PC-9 (cell line): Measurements from ENCODE around the gene LMCD1. TPM values are rescaled to one million over a fixed set of nuclear protein-coding genes. Genes with fewer than 3 reads are reported as not detected.

Experiments
- BruUV-seq: library from RNA; stranded (reverse); fragments of 400-500 nt; replicated peaks from 2 replicates; lab custom pipeline; 2021; lab: Mats Ljungman, UMichigan
- CTCF ChIA-PET: fragments of 300-600 bp; sonication (Branson Sonifier 250); formaldehyde crosslinking; loops from one replicate; lab custom pipeline; 2022; ENCODE audit warnings: antibody characterized with exemption; lab: Charles Lee
- POLR2A ChIA-PET: fragments of 300-600 bp; sonication (Branson Sonifier 250); formaldehyde crosslinking; loops from one replicate; lab custom pipeline; 2022; ENCODE audit warnings: antibody characterized with exemption; ENCODE audit not compliant: unreplicated experiment; lab: Charles Lee
- DNase-seq, 2 experiments: peaks; one replicate each; pipeline versions ENCODE4 v3.0.0 to v3.0.0-alpha.2; 2015 to 2022; ENCODE audit warnings: mixed read lengths in 1 of 2
- H2AFZ ChIP-seq: fragments of 200-600 bp; sonication (generic); 2 replicates; pipeline ENCODE4 v1.8.1; 2017; ENCODE audit warnings: antibody characterized with exemption
- H3F3A ChIP-seq: fragments of 200-600 bp; sonication (generic); 2 replicates; pipeline ENCODE4 v1.8.1; 2017; ENCODE audit warnings: antibody characterized with exemption, mild to moderate bottlenecking, low read depth; ENCODE audit not compliant: insufficient read depth
- H3K27ac ChIP-seq: fragments of 200-600 bp; sonication (generic); 2 replicates; pipeline ENCODE4 v1.6.1; 2016; ENCODE audit warnings: mixed run types
- H3K27me3 ChIP-seq: fragments of 200-600 bp; sonication (generic); 2 replicates; pipeline ENCODE4 v1.6.1; 2016; ENCODE audit warnings: low read depth, mixed run types; ENCODE audit not compliant: insufficient read depth
- H3K36me3 ChIP-seq: fragments of 200-600 bp; sonication (generic); 2 replicates; pipeline ENCODE4 v1.6.1; 2016; ENCODE audit warnings: low read depth, mixed run types
- H3K4me1 ChIP-seq: fragments of 200-600 bp; sonication (generic); replicated peaks from 2 replicates; pipeline ENCODE4 v1.6.1; 2016; ENCODE audit warnings: mixed run types; ENCODE audit not compliant: insufficient read depth
- H3K4me2 ChIP-seq: fragments of 200-600 bp; sonication (generic); 2 replicates; pipeline ENCODE4 v1.6.1; 2017; ENCODE audit warnings: mixed run types
- H3K4me3 ChIP-seq: fragments of 200-600 bp; sonication (generic); 2 replicates; pipeline ENCODE4 v1.6.1; 2016; ENCODE audit warnings: mixed run types
- H3K79me2 ChIP-seq: fragments of 200-600 bp; sonication (generic); 2 replicates; pipeline ENCODE4 v1.6.1; 2017; ENCODE audit warnings: low read depth, mixed run types
- H3K9me2 ChIP-seq: fragments of 200-600 bp; sonication (generic); 2 replicates; pipeline ENCODE4 v1.8.1; 2017; ENCODE audit warnings: mild to moderate bottlenecking; ENCODE audit not compliant: insufficient read depth
- H3K9me3 ChIP-seq: fragments of 200-600 bp; sonication (generic); 2 replicates; pipeline ENCODE4 v1.8.1; 2016; ENCODE audit warnings: low read depth; ENCODE audit not compliant: insufficient read depth
- H4K20me1 ChIP-seq: fragments of 200-600 bp; sonication (generic); 2 replicates; pipeline ENCODE4 v1.8.1; 2017; ENCODE audit not compliant: insufficient read depth
- CTCF ChIP-seq: fragments of 200-600 bp; sonication (generic); conservative IDR thresholded peaks from 2 replicates; pipeline ENCODE4 v1.6.1; 2017; ENCODE audit warnings: mixed run types, antibody characterized with exemption, mild to moderate bottlenecking, moderate library complexity
- EZH2 ChIP-seq: fragments of 200-600 bp; sonication (generic); IDR thresholded peaks from 2 replicates; pipeline ENCODE4 v1.8.0; 2017; ENCODE audit warnings: antibody characterized with exemption, low read depth
- intact Hi-C: fragments of 100-400 bp; cut with micrococcal nuclease; formaldehyde crosslinking; loops from one replicate; pipeline ENCODE4 v1.10.0; 2022; ENCODE audit not compliant: unreplicated experiment
- total RNA-seq: library from RNA; stranded (reverse); gene quantifications from 2 replicates; pipeline ENCODE4 v1.2.3, GENCODE V29; 2021

Gene LMCD1
- total RNA-seq, 1 experiment from 2014 or later = 10.3 TPM

GRCh38 chr3:8470801-8471200, 30.8 kb upstream of the LMCD1 start:
- H3K9me2 ChIP-seq = no peaks in the 10 kb centered on the region
- no peaks in the 10 kb centered on the region for H3K27me3 ChIP-seq
- H3K9me3 ChIP-seq = no peaks in the 10 kb centered on the region
- TF ChIP-seq EZH2 (no peak), CTCF (no peak)
- no peak overlapping the region for H2AFZ ChIP-seq
- CTCF ChIA-PET = no interaction called here
- no peak overlapping the region for H3K27ac ChIP-seq
- DNase-seq = no peak
- no peaks in the 10 kb centered on the region for H3K79me2 ChIP-seq
- no peaks in the 10 kb centered on the region for H3K4me1 ChIP-seq
- intact Hi-C loops = no loop called here
- no TSS peak for BruUV-seq
- H3K4me3 ChIP-seq = no peak overlapping the region
- no peaks in the 10 kb centered on the region for H3F3A ChIP-seq
- POLR2A ChIA-PET = no interaction called here
- no peak overlapping the region for H3K4me2 ChIP-seq
- no peaks in the 10 kb centered on the region for H4K20me1 ChIP-seq
- no peaks in the 10 kb centered on the region for H3K36me3 ChIP-seq

GRCh38 chr3:8472549-8472948, 29.1 kb upstream of the LMCD1 start:
- Histone ChIP-seq H3K9me2 (no peaks in the 10 kb centered on the region), H3K36me3 (no peaks in the 10 kb centered on the region), H3K4me3 (no peak overlapping the region), H3F3A (no peaks in the 10 kb centered on the region), H2AFZ (no peak overlapping the region), H3K9me3 (no peaks in the 10 kb centered on the region), H3K4me1 (no peaks in the 10 kb centered on the region), H3K27ac (no peak overlapping the region), H3K4me2 (no peak overlapping the region), H4K20me1 (no peaks in the 10 kb centered on the region), H3K79me2 (no peaks in the 10 kb centered on the region), H3K27me3 (no peaks in the 10 kb centered on the region)
- no TSS peak for BruUV-seq
- TF ChIP-seq CTCF = no peak
- ChIA-PET POLR2A (no interaction called here), CTCF (no interaction called here)
- DNase-seq = no peak
- intact Hi-C loops = no loop called here

- Histone ChIP-seq H4K20me1 (no peaks in the 10 kb centered on the region), H3K27me3 (no peaks in the 10 kb centered on the region), H3K27ac (no peak overlapping the region), H3K9me3 (no peaks in the 10 kb centered on the region), H3K9me2 (no peaks in the 10 kb centered on the region), H3K4me2 (no peak overlapping the region), H3K4me1 (no peaks in the 10 kb centered on the region), H3K36me3 (no peaks in the 10 kb centered on the region), H3K79me2 (no peaks in the 10 kb centered on the region), H2AFZ (no peak overlapping the region), H3F3A (no peaks in the 10 kb centered on the region), H3K4me3 (no peak overlapping the region)
- CTCF ChIA-PET = no interaction called here
- POLR2A ChIA-PET = no interaction called here
- DNase-seq = no peak
- intact Hi-C loops = no loop called here
- no TSS peak for BruUV-seq
- TF ChIP-seq EZH2 (no peak), CTCF (no peak)
Observed at GRCh38 chr3:8473029-8473428, 28.6 kb upstream of the LMCD1 start.
